DND-41 (cell line): Measurements from ENCODE around the gene RSPH10B2.
"Not testable (repeated sequence)": the region's sequence is repeated elsewhere in the genome, so short reads cannot be mapped to it uniquely, and the experiment has no call there.

Experiments used
- CTCF ChIP-seq: IDR thresholded peaks from 2 replicates; pipeline ENCODE4 v1.5.1; 2012; ENCODE audit warnings: borderline replicate concordance, low read length, moderate library complexity, mild to moderate bottlenecking; ENCODE audit not compliant: poor library complexity, severe bottlenecking; ENCODE audit errors: extremely low read depth
- EZH2 ChIP-seq: IDR thresholded peaks from 3 replicates; pipeline ENCODE4 v1.6.1; 2012; ENCODE audit warnings: borderline replicate concordance, low read depth, mild to moderate bottlenecking, moderate library complexity, low read length, inconsistent platforms; ENCODE audit not compliant: severe bottlenecking

- TF ChIP-seq CTCF, EZH2: not testable (repeated sequence)
Observed at GRCh38 chr7:6827180-6827579, 73.3 kb downstream of the RSPH10B2 start.
